ENCODE data around the gene XYLT1. TPM values are rescaled to one million over a fixed set of nuclear protein-coding genes. Genes with fewer than 3 reads are reported as not detected.
A peak's percentile ranks its signal among the peaks of the same experiment; 100 is the strongest.

XYLT1 gene
- total RNA-seq, 1 experiment from 2014 or later: 14.5 TPM

DNA sequence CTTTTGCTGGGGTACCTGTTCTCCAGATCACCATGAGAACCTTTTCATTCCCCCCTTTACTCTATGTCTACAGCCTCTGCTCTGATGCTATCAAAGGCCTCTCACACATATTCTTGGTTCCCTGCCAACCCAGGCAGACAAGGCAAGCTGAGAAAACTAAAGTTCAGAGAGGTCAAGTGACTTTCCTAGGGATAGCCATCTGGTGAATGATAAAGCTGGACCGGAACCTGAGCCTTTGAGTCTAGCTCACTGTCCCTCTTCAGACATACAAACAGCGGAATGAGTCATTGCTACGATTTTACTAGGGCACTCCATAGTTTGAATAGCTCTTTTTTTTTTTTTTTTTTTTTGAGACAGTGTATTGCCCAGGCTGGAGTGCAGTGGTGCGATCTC lies 73.3 kb downstream of the XYLT1 start:
- Histone ChIP-seq H3K4ac (ENCODE audit: low read depth, low read length) (no peak overlapping the region), H3K4me1 (ENCODE audit: insufficient read depth, low read length) (peaks cover 2% of the 10 kb centered on the region; the same call in 1 of the 2 replicates), H2BK120ac (ENCODE audit: low read depth, low read length, poor library complexity, severe bottlenecking) (no peak overlapping the region), H3K23me2 (ENCODE audit: insufficient read length, low read depth, low read length, poor library complexity, severe bottlenecking) (no peaks in the 10 kb centered on the region), H4K20me1 (ENCODE audit: control insufficient read depth, insufficient read depth, insufficient read length) (no peaks in the 10 kb centered on the region), H3K23ac (ENCODE audit: insufficient read length, low read depth, low read length) (no peak overlapping the region), H3K79me2 (ENCODE audit: insufficient read depth, low read length) (no peaks in the 10 kb centered on the region), H3K9ac (ENCODE audit: extremely low read depth, insufficient read length, low read length) (no peak overlapping the region), H2AK5ac (ENCODE audit: insufficient read length, low read length) (no peak overlapping the region), H3K14ac (ENCODE audit: insufficient read depth, low read length) (no peak overlapping the region), H2BK12ac (ENCODE audit: insufficient read length, low read depth, low read length) (no peak overlapping the region), H2AFZ (ENCODE audit: low read length) (no peak overlapping the region), H3T11ph (ENCODE audit: low read length) (no peak overlapping the region), H3K18ac (ENCODE audit: insufficient read length, low read depth, low read length) (no peak overlapping the region), H2BK20ac (ENCODE audit: low read depth, low read length, poor library complexity, severe bottlenecking) (no peak overlapping the region), H4K5ac (ENCODE audit: insufficient read length, low read depth, low read length) (no peak overlapping the region), H4K91ac (ENCODE audit: insufficient read length, low read depth, low read length) (no peak overlapping the region), H2BK15ac (ENCODE audit: low read depth, low read length) (no peak overlapping the region; the same call in 1 of the 2 replicates), H3K27me3 (ENCODE audit: insufficient read depth, low read length) (no peaks in the 10 kb centered on the region), H4K8ac (replicated peaks; ENCODE audit: insufficient read length, low read depth, low read length) (no peak overlapping the region), H3K79me1 (ENCODE audit: insufficient read depth, low read depth, low read length, poor library complexity, severe bottlenecking) (no peaks in the 10 kb centered on the region), H3K4me2 (ENCODE audit: insufficient read depth, insufficient read length, low read length) (no peak overlapping the region), H2BK5ac (ENCODE audit: insufficient read length, low read length) (no peak overlapping the region), H3K9me3 (ENCODE audit: control insufficient read depth, low read depth, low read length) (no peaks in the 10 kb centered on the region), H3K27ac (ENCODE audit: insufficient read length, low read depth, low read length) (no peak overlapping the region), H3K56ac (ENCODE audit: insufficient read length, low read depth, low read length) (no peak overlapping the region)
- Mint-ChIP-seq H3K27me3 (ENCODE audit: low read depth) (no peaks in the 10 kb centered on the region), H3K9me3 (no peaks in the 10 kb centered on the region), H3K4me3 (no peak overlapping the region), H3K4me1 (peaks cover 50 to 54% of the 10 kb centered on the region in 2 experiments), H3K27ac (peak overlapping the region in 1 of 3 experiments; percentile 71; a peak in 2 of 7 replicates), H3K36me3 (ENCODE audit: insufficient read depth in 1 of 3, low read depth in 3 of 3) (peaks cover 0 to 4% (median 0%) of the 10 kb centered on the region in 3 experiments; a peak in 1 of 7 replicates)
- TF ChIP-seq, protein P1, sequence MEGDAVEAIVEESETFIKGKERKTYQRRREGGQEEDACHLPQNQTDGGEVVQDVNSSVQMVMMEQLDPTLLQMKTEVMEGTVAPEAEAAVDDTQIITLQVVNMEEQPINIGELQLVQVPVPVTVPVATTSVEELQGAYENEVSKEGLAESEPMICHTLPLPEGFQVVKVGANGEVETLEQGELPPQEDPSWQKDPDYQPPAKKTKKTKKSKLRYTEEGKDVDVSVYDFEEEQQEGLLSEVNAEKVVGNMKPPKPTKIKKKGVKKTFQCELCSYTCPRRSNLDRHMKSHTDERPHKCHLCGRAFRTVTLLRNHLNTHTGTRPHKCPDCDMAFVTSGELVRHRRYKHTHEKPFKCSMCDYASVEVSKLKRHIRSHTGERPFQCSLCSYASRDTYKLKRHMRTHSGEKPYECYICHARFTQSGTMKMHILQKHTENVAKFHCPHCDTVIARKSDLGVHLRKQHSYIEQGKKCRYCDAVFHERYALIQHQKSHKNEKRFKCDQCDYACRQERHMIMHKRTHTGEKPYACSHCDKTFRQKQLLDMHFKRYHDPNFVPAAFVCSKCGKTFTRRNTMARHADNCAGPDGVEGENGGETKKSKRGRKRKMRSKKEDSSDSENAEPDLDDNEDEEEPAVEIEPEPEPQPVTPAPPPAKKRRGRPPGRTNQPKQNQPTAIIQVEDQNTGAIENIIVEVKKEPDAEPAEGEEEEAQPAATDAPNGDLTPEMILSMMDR (conservative IDR thresholded peaks at IDR 0.05): no peak
- WGBS (ENCODE audit: extremely low coverage, insufficient read length, low lambda C conversion rate): no CpG with 5 or more reads among the region's 4 CpGs
- no peak for DNase-seq

All from H9 (cell line).